ENCODE measurements around the gene DNAJB13.

- TF ChIP-seq CTCF (IDR thresholded peaks at IDR 0.05; ENCODE audit: low read depth, low read length, poor library complexity, severe bottlenecking) (no peak), EZH2phosphoT487 (IDR thresholded peaks at IDR 0.05; ENCODE audit: borderline replicate concordance, low read length) (no peak)
Observed at GRCh38 chr11:73975479-73975757, 24.6 kb downstream of the DNAJB13 start.

Data from DOHH2 (cell line).